Transverse colon (tissue), 4 donors: Measurements from ENCODE around the gene PFN1. TPM values are rescaled to one million over a fixed set of nuclear protein-coding genes. Genes with fewer than 3 reads are reported as not detected.

Experiments used
- DNase-seq: peaks from one replicate; pipeline ENCODE4 v3.0.0-alpha.2; 2019
- H3K27ac ChIP-seq, 4 donors: fragments of 200-600 bp; sonication (generic); 2 replicates each; pipeline ENCODE4 v1.5.1; 2016 to 2018; ENCODE audit warnings: inconsistent platforms in 4 of 4
- H3K27me3 ChIP-seq: fragments of 200-600 bp; sonication (generic); 2 replicates; pipeline ENCODE4 v1.5.1; 2017; ENCODE audit warnings: inconsistent platforms
- H3K36me3 ChIP-seq, 4 donors: fragments of 200-600 bp; sonication (generic); 2 replicates each; pipeline ENCODE4 v1.5.1; 2017 to 2019; ENCODE audit warnings: inconsistent platforms in 4 of 4
- H3K4me1 ChIP-seq, 4 donors: fragments of 200-600 bp; sonication (generic); 2 replicates each; pipeline ENCODE4 v1.5.1; 2017 to 2020; ENCODE audit warnings: inconsistent platforms in 4 of 4
- H3K4me3 ChIP-seq, 4 donors: fragments of 200-600 bp; sonication (generic); 1 replicate in 1 of 4; 2 replicates in 3 of 4; pipeline versions ENCODE4 v1.5.1 to v1.6.1; 2017 to 2019; ENCODE audit warnings: inconsistent platforms in 4 of 4
- H3K9me3 ChIP-seq, 2 donors: fragments of 200-600 bp; sonication (generic); 2 replicates each; pipeline ENCODE4 v1.5.1; 2017 to 2019; ENCODE audit warnings: inconsistent platforms in 2 of 2
- CTCF ChIP-seq, 5 experiments: fragments of 200-600 bp in 3 of 5; fragments of 450-650 bp in 2 of 5; sonication (generic) in 3 of 5; IDR thresholded peaks; 1 replicate in 2 of 5; 2 replicates in 3 of 5; pipeline ENCODE4 v1.5.1; 2016 to 2017; ENCODE audit warnings: antibody characterized with exemption in 5 of 5, inconsistent platforms in 3 of 5, mild to moderate bottlenecking in 2 of 5, moderate library complexity in 1 of 5
- EP300 ChIP-seq: sonication (generic); formaldehyde crosslinking; IDR thresholded peaks from one replicate; pipeline ENCODE4 v1.6.1; 2017; ENCODE audit warnings: antibody characterized with exemption, low read depth
- POLR2A ChIP-seq: fragments of 450-650 bp; IDR thresholded peaks from one replicate; pipeline ENCODE4 v1.6.1; 2016; ENCODE audit warnings: antibody characterized with exemption, mild to moderate bottlenecking, moderate library complexity
- POLR2AphosphoS5 ChIP-seq, 3 donors: sonication (generic); formaldehyde crosslinking; IDR thresholded peaks; one replicate each; pipeline ENCODE4 v1.6.1; 2016; ENCODE audit warnings: antibody characterized with exemption in 3 of 3
- WGBS, 2 donors: methylation state at CpG; one replicate each; pipeline ENCODE4 v1.1.5; 2018; ENCODE audit warnings: low coverage in 1 of 2; 5-methylcytosine and 5-hydroxymethylcytosine counted together
- in situ Hi-C, 4 donors: fragments of 200-750 bp; cut with MboI; loops; one replicate each; pipeline versions ENCODE4 v1.15.0 to v1.15.1; 2017; ENCODE audit warnings: low sequenced_read_pairs in 3 of 4, low pct_ligation_motif_present in 1 of 4, low pct_unique_long_range_greater_than_20kb in 1 of 4
- intact Hi-C: fragments of 100-400 bp; cut with DNase I; formaldehyde crosslinking; loops from one replicate; pipeline ENCODE4 v1.15.1; 2023; ENCODE audit warnings: low total_unique reads
- total RNA-seq, 4 donors: library from RNA; depleted of rRNA; stranded (reverse); fragments of >200 nt; gene quantifications; one replicate each; pipeline ENCODE4 v1.1.0, GENCODE V29; 2016

The PFN1 gene
- total RNA-seq: 1,000 to 10,000 TPM in 1 of 4 donors, 100 to 1,000 TPM in 3; 743 to 1,049 (median 945) TPM

- peak; percentile 94 for DNase-seq
- 0% methylated on average over 5 to 43 of the region's 59 CpGs for WGBS, 2 donors
These were observed at the start of gene PFN1 for GRCh38 chr17:4948166-4948930. TSS of gene PFN1 (minus strand) at chr17:4948530. CDS start at chr17:4948394, 136 bp downstream.

GRCh38 chr17:4997302-4998026 lies 49.1 kb upstream of the PFN1 start, which contains the start of the genes INCA1 and KIF1C:
TSS of gene INCA1 (minus strand) at chr17:4997522. CDS start at chr17:4994437, 3,085 bp downstream.
TSS of gene KIF1C (plus strand) at chr17:4997950. CDS start at chr17:5000247, 2,297 bp downstream.
- in situ Hi-C loops (no loop called here), intact Hi-C loops (no loop called here)
- TF ChIP-seq CTCF (IDR thresholded peaks at IDR 0.05) (peak in 4 of 5 experiments; percentile 15 to 61 (median 34)), POLR2AphosphoS5 (IDR thresholded peaks at IDR 0.05) (peak; percentile 64 to 88 (median 78)), POLR2A (peak; percentile 81), EP300 (no peak)
- peak; percentile 96 for DNase-seq
- peaks cover 17 to 29% (median 26%) of the 10 kb centered on the region in 4 donors for H3K4me1 ChIP-seq
- peaks cover 0 to 12% (median 0%) of the 10 kb centered on the region in 4 donors for H3K36me3 ChIP-seq
- 0% methylated on average over 52 of the region's 93 CpGs; no CpG with 5 or more reads in 1 of the 2 donors for WGBS, 2 donors
- peak within 1 kb of the TSS; percentile 80 to 97 (median 90) for H3K4me3 ChIP-seq
- H3K27ac ChIP-seq: peak within 1 kb of the TSS; percentile 92 to 96 (median 94)
- H3K27me3 ChIP-seq: no peaks in the 10 kb centered on the region
- no peaks in the 10 kb centered on the region for H3K9me3 ChIP-seq

More at GRCh38 chr17:4948166-4948930, at the start of gene PFN1:
- Histone ChIP-seq H3K27me3 (no peaks in the 10 kb centered on the region), H3K27ac (peak within 1 kb of the TSS; percentile 95 to 100 (median 100)), H3K4me3 (peak within 1 kb of the TSS; percentile 52 to 100 (median 84)), H3K9me3 (no peaks in the 10 kb centered on the region), H3K4me1 (peaks cover 29 to 50% (median 40%) of the 10 kb centered on the region in 4 donors), H3K36me3 (peaks cover 0 to 1% (median 0%) of the 10 kb centered on the region in 4 donors)
- intact Hi-C loops: no loop called here
- peak; percentile 73 to 96 (median 92) for TF ChIP-seq POLR2AphosphoS5 (IDR thresholded peaks at IDR 0.05)
- TF ChIP-seq CTCF (IDR thresholded peaks at IDR 0.05): no peak
- TF ChIP-seq EP300: no peak
- peak; percentile 97 for TF ChIP-seq POLR2A
- in situ Hi-C loops: no loop called here

- H3K4me3 ChIP-seq: no peak overlapping the region
- WGBS, 2 donors: 82 to 89% methylated on average over 1 to 6 of the region's 6 CpGs
- no peak for TF ChIP-seq POLR2AphosphoS5 (IDR thresholded peaks at IDR 0.05)
- TF ChIP-seq CTCF (IDR thresholded peaks at IDR 0.05): no peak
- no peak for TF ChIP-seq EP300
- TF ChIP-seq POLR2A: no peak
- H3K27ac ChIP-seq: no peak overlapping the region
- intact Hi-C loops: no loop called here
- H3K4me1 ChIP-seq: peaks cover 10 to 17% (median 14%) of the 10 kb centered on the region in 4 donors
- in situ Hi-C loops: no loop called here
- no peaks in the 10 kb centered on the region for H3K9me3 ChIP-seq
- no peaks in the 10 kb centered on the region for H3K27me3 ChIP-seq
- no peak for DNase-seq
- H3K36me3 ChIP-seq: no peaks in the 10 kb centered on the region
These were observed 45.8 kb upstream of the PFN1 start for GRCh38 chr17:4994081-4994595.
